HPDE6-E6E7 (cell line): ENCODE results near the gene KRTAP4-5.
"Not testable (repeated sequence)": the region's sequence is repeated elsewhere in the genome, so short reads cannot be mapped to it uniquely, and the experiment has no call there.

Experiments used
- DNase-seq: peaks from one replicate; pipeline ENCODE4 v3.0.0; 2011; ENCODE audit warnings: missing footprints; ENCODE audit errors: extremely low spot score

Gene KRTAP4-5

GRCh38 chr17:41108728-41109386, 40.8 kb downstream of the KRTAP4-5 start:
- not testable (repeated sequence) for DNase-seq

- DNase-seq, result no peak
These were observed 41.6 kb downstream of the KRTAP4-5 start for GRCh38 chr17:41107941-41108450.

- DNase-seq, result not testable (repeated sequence)
These were observed 44.3 kb downstream of the KRTAP4-5 start, which contains the start of gene KRTAP4-9 for GRCh38 chr17:41105347-41105746. Gene KRTAP4-9 (plus strand): TSS chr17:41105389. CDS start chr17:41105389, 0 bp downstream.

- DNase-seq, result not testable (repeated sequence)
These were observed 45.1 kb downstream of the KRTAP4-5 start for GRCh38 chr17:41104386-41105038.

- no peak for DNase-seq
These were observed 45.7 kb downstream of the KRTAP4-5 start for GRCh38 chr17:41103896-41104295.

GRCh38 chr17:41101586-41102259, 47.9 kb downstream of the KRTAP4-5 start, which contains the start of gene KRTAP4-16:
Gene KRTAP4-16 (minus strand): TSS chr17:41102209. CDS start chr17:41102209, 0 bp downstream.
- no peak for DNase-seq

GRCh38 chr17:41099682-41100480, 49.7 kb downstream of the KRTAP4-5 start:
- peak; percentile 9 for DNase-seq
